IPS-18a (cell line): ENCODE results near the gene SLC44A2.

Experiments
- H3K27ac ChIP-seq: one replicate; pipeline ENCODE4 v1.5.1; 2013; ENCODE audit warnings: low read length
- H3K27me3 ChIP-seq: one replicate; pipeline ENCODE4 v1.6.1; 2013; ENCODE audit warnings: mild to moderate bottlenecking, low read length; ENCODE audit not compliant: control insufficient read depth, insufficient read depth
- H3K36me3 ChIP-seq: one replicate; pipeline ENCODE4 v1.6.1; 2013; ENCODE audit warnings: low read depth, low read length; ENCODE audit not compliant: control insufficient read depth
- H3K4me1 ChIP-seq: one replicate; pipeline ENCODE4 v1.6.1; 2013; ENCODE audit warnings: low read depth, low read length; ENCODE audit not compliant: control insufficient read depth
- H3K4me3 ChIP-seq: one replicate; pipeline ENCODE4 v1.5.1; 2013; ENCODE audit warnings: low read length
- H3K9ac ChIP-seq: one replicate; pipeline ENCODE4 v1.6.1; 2013; ENCODE audit warnings: mild to moderate bottlenecking, low read length, moderate library complexity
- H3K9me3 ChIP-seq: one replicate; pipeline ENCODE4 v1.6.1; 2013; ENCODE audit warnings: low read depth, low read length; ENCODE audit not compliant: control insufficient read depth

The SLC44A2 gene

DNA sequence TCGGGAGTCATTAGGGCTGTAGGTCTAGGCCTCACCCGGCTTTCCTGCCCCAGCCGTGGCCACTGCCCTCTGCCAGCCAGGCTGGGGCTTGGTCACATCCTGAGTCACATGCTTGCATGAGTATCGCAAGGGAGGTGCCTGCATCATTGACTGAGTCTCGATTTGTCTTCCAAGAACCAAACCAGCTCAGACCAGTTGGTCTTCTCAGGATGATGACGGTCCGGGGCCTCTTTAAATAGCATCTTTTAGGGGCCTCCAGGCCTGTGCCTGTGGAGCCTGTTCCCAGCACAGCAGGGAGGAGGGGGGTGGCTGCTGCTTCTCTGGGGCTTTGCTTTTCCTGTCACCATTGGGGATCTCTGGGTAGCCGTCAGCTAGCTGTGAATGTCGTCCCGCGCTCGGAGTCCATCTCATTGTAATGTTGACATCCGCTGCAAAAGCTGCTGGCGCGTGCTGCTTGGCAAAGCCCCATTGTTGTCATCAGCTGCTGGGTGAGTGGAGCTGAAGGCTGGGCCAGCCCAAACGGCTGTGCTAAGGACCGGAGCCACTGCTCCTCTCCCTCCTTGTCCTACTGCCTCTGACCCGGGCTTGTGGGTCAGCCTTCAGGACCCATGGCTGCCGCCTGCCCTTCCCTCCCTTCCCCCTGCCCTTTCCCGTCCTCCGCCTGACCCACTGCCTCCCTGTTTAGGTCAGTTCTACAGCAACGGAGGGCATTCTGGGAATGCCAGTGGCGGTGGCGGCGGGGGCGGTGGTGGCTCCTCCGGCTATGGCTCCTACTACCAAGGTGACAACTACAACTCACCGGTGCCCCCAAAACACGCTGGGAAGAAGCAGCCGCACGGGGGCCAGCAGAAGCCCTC lies 61.5 kb downstream of the SLC44A2 start:
- Histone ChIP-seq H3K36me3 (peaks cover 98% of the 10 kb centered on the region), H3K4me1 (no peaks in the 10 kb centered on the region), H3K27me3 (no peaks in the 10 kb centered on the region), H3K27ac (no peak overlapping the region), H3K4me3 (no peak overlapping the region), H3K9me3 (no peaks in the 10 kb centered on the region), H3K9ac (no peak overlapping the region)

- Histone ChIP-seq H3K9me3 (no peaks in the 10 kb centered on the region), H3K27ac (no peak overlapping the region), H3K36me3 (peaks cover 98% of the 10 kb centered on the region), H3K9ac (no peak overlapping the region), H3K4me1 (no peaks in the 10 kb centered on the region), H3K27me3 (no peaks in the 10 kb centered on the region), H3K4me3 (no peak overlapping the region)
Observed at GRCh38 chr19:10687518-10688288, 62.4 kb downstream of the SLC44A2 start.

GRCh38 chr19:10688545-10689280 lies 63.4 kb downstream of the SLC44A2 start:
- Histone ChIP-seq H3K36me3 (peaks cover 88% of the 10 kb centered on the region), H3K9me3 (no peaks in the 10 kb centered on the region)

GRCh38 chr19:10690341-10690781 lies 65.0 kb downstream of the SLC44A2 start:
- H3K36me3 ChIP-seq, result peaks cover 72% of the 10 kb centered on the region
- H3K27me3 ChIP-seq, result no peaks in the 10 kb centered on the region
- H3K27ac ChIP-seq, result no peak overlapping the region

More at GRCh38 chr19:10688545-10689280, 63.4 kb downstream of the SLC44A2 start:
- Histone ChIP-seq H3K27me3 (no peaks in the 10 kb centered on the region), H3K4me1 (no peaks in the 10 kb centered on the region), H3K9ac (no peak overlapping the region), H3K27ac (no peak overlapping the region), H3K4me3 (no peak overlapping the region)

GRCh38 chr19:10691178-10691881 lies 66.0 kb downstream of the SLC44A2 start:
- no peaks in the 10 kb centered on the region for H3K27me3 ChIP-seq
- no peak overlapping the region for H3K9ac ChIP-seq
- H3K4me1 ChIP-seq, result no peaks in the 10 kb centered on the region
- no peak overlapping the region for H3K27ac ChIP-seq
- no peak overlapping the region for H3K4me3 ChIP-seq
- H3K9me3 ChIP-seq, result no peaks in the 10 kb centered on the region
- H3K36me3 ChIP-seq, result peaks cover 62% of the 10 kb centered on the region

More at GRCh38 chr19:10690341-10690781, 65.0 kb downstream of the SLC44A2 start:
- Histone ChIP-seq H3K4me1 (no peaks in the 10 kb centered on the region), H3K4me3 (no peak overlapping the region), H3K9ac (no peak overlapping the region), H3K9me3 (no peaks in the 10 kb centered on the region)

DNA sequence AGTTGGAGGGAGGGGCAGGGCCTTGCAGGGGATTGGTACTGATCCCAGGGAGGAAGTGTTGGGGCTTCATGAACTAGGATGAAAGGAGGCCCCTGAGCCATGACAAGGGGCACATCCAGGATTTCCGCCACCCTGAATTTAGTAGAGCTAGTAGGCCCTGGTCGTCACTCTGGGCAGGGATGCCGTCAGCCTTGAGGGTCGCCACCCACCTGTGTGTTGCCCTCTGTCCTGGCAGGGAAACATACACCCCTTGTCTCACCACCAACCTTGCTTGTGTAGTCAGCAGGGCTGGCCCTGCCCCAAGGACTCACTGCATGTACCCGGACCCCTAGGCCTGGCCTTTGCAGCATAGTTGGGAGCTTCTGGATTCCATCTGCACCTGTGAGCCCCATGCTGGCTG lies 66.5 kb downstream of the SLC44A2 start:
- Histone ChIP-seq H3K36me3 (peaks cover 57% of the 10 kb centered on the region), H3K27me3 (no peaks in the 10 kb centered on the region), H3K27ac (no peak overlapping the region), H3K9me3 (no peaks in the 10 kb centered on the region), H3K4me1 (no peaks in the 10 kb centered on the region), H3K9ac (no peak overlapping the region), H3K4me3 (no peak overlapping the region)

GRCh38 chr19:10692673-10693264 lies 67.4 kb downstream of the SLC44A2 start:
- Histone ChIP-seq H3K36me3 (peaks cover 49% of the 10 kb centered on the region), H3K4me1 (no peaks in the 10 kb centered on the region), H3K9me3 (no peaks in the 10 kb centered on the region), H3K27me3 (no peaks in the 10 kb centered on the region), H3K4me3 (no peak overlapping the region), H3K9ac (no peak overlapping the region), H3K27ac (no peak overlapping the region)
